NCI-H460 (cell line): ENCODE results near the gene CALHM5. TPM values are rescaled to one million over a fixed set of nuclear protein-coding genes. Genes with fewer than 3 reads are reported as not detected.

Source experiments
- DNase-seq: peaks from one replicate; pipeline ENCODE4 v3.0.0-alpha.2; 2016; ENCODE audit warnings: low read depth; ENCODE audit errors: extremely low read depth
- total RNA-seq: library from RNA; depleted of rRNA; stranded (reverse); fragments of >200 nt; shearing (Covaris generic); gene quantifications from 2 replicates; pipeline ENCODE4 v1.2.3, GENCODE V29; 2014

CALHM5 gene
- total RNA-seq, 1 experiment from 2014 or later, result 0.05 TPM

- DNase-seq, result no peak
Observed at GRCh38 chr6:116507324-116507723, 4.1 kb upstream of the CALHM5 start.

GRCh38 chr6:116508527-116508926 lies 2.9 kb upstream of the CALHM5 start:
- DNase-seq, result no peak

DNA sequence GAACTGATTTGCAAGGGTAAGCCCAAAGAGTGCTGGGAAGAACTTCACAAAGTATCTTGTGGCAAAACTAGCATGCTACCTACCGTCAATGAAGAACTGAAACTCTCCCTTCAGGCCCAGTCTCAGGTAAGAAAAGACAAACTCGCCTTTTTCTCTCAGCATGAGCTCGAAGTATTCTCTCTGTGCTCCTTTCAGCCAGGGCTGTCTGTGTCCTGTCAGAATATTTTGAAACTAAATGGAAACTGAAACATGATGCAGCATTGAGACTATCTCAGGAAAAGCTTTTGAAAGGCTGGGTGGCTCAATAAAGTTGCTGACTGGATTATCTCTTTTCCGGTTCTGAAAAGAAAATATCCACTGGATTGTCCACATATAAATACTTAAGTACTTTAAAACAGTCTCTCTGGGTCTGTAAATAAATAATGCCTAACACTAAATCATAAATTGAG lies 696 bp downstream of the CALHM5 start:
- no peak for DNase-seq

DNA sequence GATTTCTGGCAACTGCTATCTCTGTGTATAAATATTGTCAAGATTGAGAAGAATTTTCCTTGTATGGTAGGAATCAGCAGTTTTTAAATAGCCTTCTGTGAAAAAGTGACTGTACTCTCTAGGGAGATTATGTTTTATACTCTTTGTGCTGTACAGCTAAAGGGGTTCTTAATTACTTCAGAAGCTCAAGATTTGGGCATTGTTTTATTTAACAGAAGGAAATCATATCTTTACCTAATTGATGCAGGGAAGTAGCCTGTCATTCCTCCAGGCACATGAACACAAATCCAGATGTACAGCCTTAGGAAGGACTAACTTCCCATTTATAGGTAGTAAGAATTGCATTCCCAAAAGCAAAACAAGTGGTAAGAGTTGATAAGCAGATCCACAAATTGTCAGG lies 1.3 kb downstream of the CALHM5 start:
- no peak for DNase-seq

DNA sequence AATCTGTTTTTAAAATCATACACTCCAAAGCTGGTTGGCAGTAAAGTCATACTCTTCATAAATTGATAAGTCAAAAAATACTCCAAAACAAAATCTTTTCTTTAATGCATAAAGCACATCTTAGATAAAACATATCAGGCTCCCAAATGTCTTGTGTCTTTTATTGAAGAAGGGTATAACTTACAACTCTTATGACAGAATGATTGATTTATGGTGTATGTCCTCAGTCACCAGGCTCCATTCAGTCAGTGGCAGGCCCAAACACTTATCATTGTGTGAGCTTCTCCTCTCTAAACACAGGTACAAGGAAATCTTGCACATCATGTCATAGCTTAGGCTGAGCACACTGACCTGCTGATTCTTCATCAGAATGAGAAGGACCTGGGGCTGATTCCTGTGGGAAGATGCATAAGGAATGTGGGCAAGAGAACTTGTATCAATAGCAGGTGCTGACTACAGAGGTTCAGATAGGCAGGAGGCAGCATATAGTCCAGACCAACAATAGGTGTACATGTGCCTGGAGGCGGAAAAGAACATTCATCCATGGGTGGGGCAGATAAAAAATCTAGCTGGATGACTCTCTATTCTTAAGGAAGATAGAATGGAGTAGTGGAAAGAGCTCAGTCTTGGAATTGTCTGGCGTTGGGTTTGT lies 1.9 kb downstream of the CALHM5 start:
- DNase-seq, result no peak

- DNase-seq, result no peak
Observed at GRCh38 chr6:116514111-116514510, 2.7 kb downstream of the CALHM5 start.

- no peak for DNase-seq
Observed at GRCh38 chr6:116515141-116515540, 3.7 kb downstream of the CALHM5 start.

- DNase-seq, result no peak
Observed at GRCh38 chr6:116518621-116519368, 7.4 kb downstream of the CALHM5 start.

GRCh38 chr6:116522896-116523295 lies 11.5 kb downstream of the CALHM5 start:
- DNase-seq, result no peak

- DNase-seq, result no peak
Observed at GRCh38 chr6:116524236-116524635, 12.8 kb downstream of the CALHM5 start.

GRCh38 chr6:116528133-116528532 lies 16.7 kb downstream of the CALHM5 start:
- no peak for DNase-seq

GRCh38 chr6:116528780-116529179 lies 17.3 kb downstream of the CALHM5 start:
- DNase-seq, result no peak

DNA sequence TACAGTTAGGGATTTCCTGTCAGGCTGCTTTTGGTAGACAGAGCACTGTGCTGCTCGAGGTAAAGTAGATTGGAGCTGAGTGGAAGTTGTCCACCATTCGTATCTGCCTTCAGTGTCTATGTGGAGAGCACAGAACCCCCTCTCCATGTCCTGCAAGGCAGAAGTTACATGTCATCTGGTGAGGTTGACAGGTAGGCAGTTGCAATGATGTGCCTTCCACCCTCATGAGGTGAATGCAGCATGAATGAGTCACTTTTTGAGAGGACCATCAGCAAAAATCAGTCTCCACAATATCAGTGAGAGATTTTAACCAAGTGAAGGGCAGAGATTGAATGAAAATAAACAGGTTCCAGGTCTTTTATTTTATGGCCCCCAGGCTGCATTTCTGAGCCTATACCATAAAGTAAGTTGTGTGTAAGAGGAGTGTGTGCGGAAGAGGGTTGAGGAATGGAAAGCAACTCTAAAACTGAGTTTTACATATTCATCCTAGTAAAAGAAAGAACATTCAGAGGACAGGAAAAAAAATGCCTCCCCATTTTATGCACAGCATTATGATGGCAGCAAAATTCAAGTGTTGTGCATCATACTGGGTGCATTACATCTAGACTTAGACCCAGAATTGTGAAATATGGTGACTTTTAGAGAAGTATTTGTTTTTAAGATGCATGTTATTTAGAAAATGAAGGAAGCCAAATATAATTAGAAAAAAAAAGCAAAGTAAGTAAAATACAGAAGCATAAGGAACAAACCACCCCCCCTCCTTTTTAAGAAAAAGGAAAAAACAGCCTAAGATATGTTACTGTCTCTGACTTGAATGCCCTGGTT lies 18.2 kb downstream of the CALHM5 start:
- no peak for DNase-seq

- no peak for DNase-seq
Observed at GRCh38 chr6:116530436-116530835, 19.0 kb downstream of the CALHM5 start.

DNA sequence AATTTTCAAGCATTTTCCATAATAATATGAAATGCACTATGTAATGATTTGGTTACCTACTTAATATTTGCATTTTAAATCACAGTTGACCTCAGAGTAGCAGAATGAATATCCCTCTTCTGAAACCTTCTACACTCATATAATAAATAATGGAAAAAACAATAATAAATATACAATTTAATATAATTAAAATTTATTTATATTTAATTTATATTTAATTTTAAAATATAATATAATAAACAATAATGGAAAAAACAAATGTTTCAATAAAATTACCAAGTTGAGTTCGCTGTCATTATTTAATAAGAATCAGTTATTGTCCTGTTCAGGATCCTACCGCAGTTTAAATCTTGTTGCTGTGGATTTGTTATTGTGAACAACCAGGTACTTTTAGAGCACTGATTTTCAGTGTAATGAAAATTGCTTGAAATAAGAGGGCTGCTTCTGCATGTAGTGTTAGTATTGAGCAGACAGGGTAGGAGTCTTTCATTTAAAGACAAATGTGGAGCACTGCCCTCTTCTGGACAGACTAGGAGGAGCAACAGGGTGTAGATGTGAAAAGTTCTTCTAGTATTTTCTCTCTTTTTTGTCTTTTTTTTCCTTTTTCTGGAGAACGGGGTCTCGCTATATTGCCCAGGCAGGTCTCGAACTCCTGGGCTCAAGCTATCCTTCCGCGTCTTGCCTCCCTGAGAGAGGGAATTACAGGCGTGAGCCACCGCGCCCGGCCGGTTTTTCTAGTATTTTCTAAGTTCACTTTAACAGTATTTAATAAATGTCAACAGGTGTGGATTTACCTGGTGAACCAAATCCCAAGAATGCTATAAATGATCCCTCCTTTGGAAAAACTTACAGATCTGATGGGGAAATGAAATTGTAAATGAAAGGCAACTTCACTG lies 20.5 kb downstream of the CALHM5 start:
- DNase-seq, result peak; percentile 44

- DNase-seq, result no peak
Observed at GRCh38 chr6:116533233-116533957, 22.0 kb downstream of the CALHM5 start.

DNA sequence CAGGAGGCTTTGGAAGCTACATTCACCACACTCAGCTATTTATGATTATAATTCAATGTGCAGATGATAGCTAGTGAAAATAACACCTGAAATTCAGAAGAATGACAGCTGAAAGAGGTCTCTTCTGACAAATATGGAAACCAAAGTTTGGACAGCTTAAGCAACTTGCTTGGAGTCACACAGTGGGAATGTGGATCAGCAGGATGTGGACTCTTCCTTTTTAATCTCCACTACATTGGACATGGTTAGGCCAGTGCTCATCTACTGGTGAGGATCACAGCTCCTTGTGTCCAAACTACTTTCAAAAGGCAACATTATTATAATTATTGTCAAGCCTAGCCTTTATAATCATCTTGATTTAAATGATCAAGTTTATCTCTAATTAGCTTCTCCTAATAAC lies 23.7 kb downstream of the CALHM5 start:
- no peak for DNase-seq

DNA sequence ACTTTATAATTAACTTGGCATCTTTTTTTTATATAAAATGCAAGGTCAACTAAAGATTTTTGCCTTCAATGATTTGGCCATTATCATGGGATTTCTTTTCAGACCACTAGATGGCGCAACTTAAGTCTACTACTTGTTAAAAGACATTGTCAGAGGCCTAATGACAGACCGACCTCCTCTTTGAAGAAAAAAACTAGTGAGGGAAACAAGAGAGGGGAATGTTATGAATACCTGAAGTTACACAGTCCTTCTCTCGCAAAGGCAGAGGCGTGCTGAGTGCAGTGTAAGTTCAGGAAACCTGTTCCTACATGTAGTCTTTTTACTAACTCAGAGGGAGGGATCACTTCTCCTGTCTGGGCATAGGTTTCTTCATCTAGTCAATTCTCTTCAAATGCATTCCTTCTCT lies 24.8 kb downstream of the CALHM5 start:
- peak; percentile 57 for DNase-seq

DNA sequence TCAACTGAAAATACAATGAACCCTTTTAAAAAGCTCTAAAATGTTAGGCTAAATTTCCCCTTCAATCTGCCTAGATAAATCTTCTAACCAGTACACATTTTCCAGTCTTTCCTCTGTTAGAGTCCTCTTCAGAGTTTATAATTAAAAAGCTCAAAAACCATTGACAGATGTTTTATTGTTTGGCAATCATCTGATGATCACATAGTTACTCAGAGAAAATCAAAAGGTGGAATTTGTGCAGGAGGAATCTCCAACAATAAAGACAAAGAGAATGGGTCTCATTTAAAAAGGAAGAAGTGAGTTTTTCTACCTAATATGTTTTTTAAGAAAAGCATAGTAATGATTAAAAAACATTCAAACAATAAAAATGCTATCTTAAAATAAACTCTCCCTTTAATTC lies 31.0 kb downstream of the CALHM5 start:
- no peak for DNase-seq

GRCh38 chr6:116543149-116543548 lies 31.7 kb downstream of the CALHM5 start:
- no peak for DNase-seq
